ENCODE results near the gene MOB3B.

The MOB3B gene

GRCh38 chr9:27540502-27540901 lies 10.9 kb upstream of the MOB3B start:
- Histone ChIP-seq H3K27me3 (ENCODE audit: control insufficient read depth, insufficient read depth, low read length) (no peaks in the 10 kb centered on the region), H3K9me3 (ENCODE audit: control insufficient read depth, low read depth, low read length) (no peaks in the 10 kb centered on the region), H3K4me1 (ENCODE audit: control insufficient read depth, low read depth, low read length) (no peaks in the 10 kb centered on the region), H3K9ac (ENCODE audit: low read length) (no peak overlapping the region), H3K36me3 (ENCODE audit: control insufficient read depth, low read depth, low read length) (peaks cover 8% of the 10 kb centered on the region), H3K4me3 (ENCODE audit: low read length) (no peak overlapping the region), H3K27ac (ENCODE audit: low read length) (no peak overlapping the region)

GRCh38 chr9:27539479-27540441 lies 10.1 kb upstream of the MOB3B start:
- H3K9me3 ChIP-seq (ENCODE audit: control insufficient read depth, low read depth, low read length): no peaks in the 10 kb centered on the region
- no peak overlapping the region for H3K9ac ChIP-seq (ENCODE audit: low read length)
- no peaks in the 10 kb centered on the region for H3K4me1 ChIP-seq (ENCODE audit: control insufficient read depth, low read depth, low read length)
- peaks cover 3% of the 10 kb centered on the region for H3K36me3 ChIP-seq (ENCODE audit: control insufficient read depth, low read depth, low read length)
- no peak overlapping the region for H3K27ac ChIP-seq (ENCODE audit: low read length)
- H3K4me3 ChIP-seq (ENCODE audit: low read length): no peak overlapping the region
- H3K27me3 ChIP-seq (ENCODE audit: control insufficient read depth, insufficient read depth, low read length): no peaks in the 10 kb centered on the region

- H3K4me1 ChIP-seq (ENCODE audit: control insufficient read depth, low read depth, low read length): no peaks in the 10 kb centered on the region
- no peak overlapping the region for H3K27ac ChIP-seq (ENCODE audit: low read length)
- H3K9me3 ChIP-seq (ENCODE audit: control insufficient read depth, low read depth, low read length): no peaks in the 10 kb centered on the region
- H3K9ac ChIP-seq (ENCODE audit: low read length): no peak overlapping the region
- no peaks in the 10 kb centered on the region for H3K27me3 ChIP-seq (ENCODE audit: control insufficient read depth, insufficient read depth, low read length)
- no peak overlapping the region for H3K4me3 ChIP-seq (ENCODE audit: low read length)
- no peaks in the 10 kb centered on the region for H3K36me3 ChIP-seq (ENCODE audit: control insufficient read depth, low read depth, low read length)
Observed at GRCh38 chr9:27538647-27539046, 9.0 kb upstream of the MOB3B start.

GRCh38 chr9:27537756-27538155 lies 8.1 kb upstream of the MOB3B start:
- no peak overlapping the region for H3K27ac ChIP-seq (ENCODE audit: low read length)
- H3K4me3 ChIP-seq (ENCODE audit: low read length): no peak overlapping the region
- H3K9ac ChIP-seq (ENCODE audit: low read length): no peak overlapping the region
- H3K9me3 ChIP-seq (ENCODE audit: control insufficient read depth, low read depth, low read length): no peaks in the 10 kb centered on the region
- no peaks in the 10 kb centered on the region for H3K4me1 ChIP-seq (ENCODE audit: control insufficient read depth, low read depth, low read length)
- H3K36me3 ChIP-seq (ENCODE audit: control insufficient read depth, low read depth, low read length): no peaks in the 10 kb centered on the region
- no peaks in the 10 kb centered on the region for H3K27me3 ChIP-seq (ENCODE audit: control insufficient read depth, insufficient read depth, low read length)

GRCh38 chr9:27537027-27537435 lies 7.4 kb upstream of the MOB3B start:
- Histone ChIP-seq H3K27me3 (ENCODE audit: control insufficient read depth, insufficient read depth, low read length) (no peaks in the 10 kb centered on the region), H3K4me1 (ENCODE audit: control insufficient read depth, low read depth, low read length) (no peaks in the 10 kb centered on the region), H3K9ac (ENCODE audit: low read length) (no peak overlapping the region), H3K9me3 (ENCODE audit: control insufficient read depth, low read depth, low read length) (no peaks in the 10 kb centered on the region), H3K4me3 (ENCODE audit: low read length) (no peak overlapping the region), H3K36me3 (ENCODE audit: control insufficient read depth, low read depth, low read length) (no peaks in the 10 kb centered on the region), H3K27ac (ENCODE audit: low read length) (no peak overlapping the region)

GRCh38 chr9:27536168-27536567 lies 6.6 kb upstream of the MOB3B start:
- H3K36me3 ChIP-seq (ENCODE audit: control insufficient read depth, low read depth, low read length): no peaks in the 10 kb centered on the region
- no peak overlapping the region for H3K27ac ChIP-seq (ENCODE audit: low read length)
- H3K9me3 ChIP-seq (ENCODE audit: control insufficient read depth, low read depth, low read length): no peaks in the 10 kb centered on the region
- H3K27me3 ChIP-seq (ENCODE audit: control insufficient read depth, insufficient read depth, low read length): no peaks in the 10 kb centered on the region
- no peak overlapping the region for H3K9ac ChIP-seq (ENCODE audit: low read length)
- H3K4me1 ChIP-seq (ENCODE audit: control insufficient read depth, low read depth, low read length): no peaks in the 10 kb centered on the region
- H3K4me3 ChIP-seq (ENCODE audit: low read length): no peak overlapping the region

GRCh38 chr9:27535701-27536118 lies 6.1 kb upstream of the MOB3B start:
- H3K9me3 ChIP-seq (ENCODE audit: control insufficient read depth, low read depth, low read length): no peaks in the 10 kb centered on the region
- no peak overlapping the region for H3K27ac ChIP-seq (ENCODE audit: low read length)
- no peaks in the 10 kb centered on the region for H3K27me3 ChIP-seq (ENCODE audit: control insufficient read depth, insufficient read depth, low read length)
- no peaks in the 10 kb centered on the region for H3K36me3 ChIP-seq (ENCODE audit: control insufficient read depth, low read depth, low read length)
- no peak overlapping the region for H3K4me3 ChIP-seq (ENCODE audit: low read length)
- no peaks in the 10 kb centered on the region for H3K4me1 ChIP-seq (ENCODE audit: control insufficient read depth, low read depth, low read length)
- H3K9ac ChIP-seq (ENCODE audit: low read length): no peak overlapping the region

GRCh38 chr9:27534658-27535209 lies 5.1 kb upstream of the MOB3B start:
- no peak overlapping the region for H3K4me3 ChIP-seq (ENCODE audit: low read length)
- no peak overlapping the region for H3K9ac ChIP-seq (ENCODE audit: low read length)
- no peaks in the 10 kb centered on the region for H3K4me1 ChIP-seq (ENCODE audit: control insufficient read depth, low read depth, low read length)
- H3K27me3 ChIP-seq (ENCODE audit: control insufficient read depth, insufficient read depth, low read length): no peaks in the 10 kb centered on the region
- no peaks in the 10 kb centered on the region for H3K9me3 ChIP-seq (ENCODE audit: control insufficient read depth, low read depth, low read length)
- no peak overlapping the region for H3K27ac ChIP-seq (ENCODE audit: low read length)
- no peaks in the 10 kb centered on the region for H3K36me3 ChIP-seq (ENCODE audit: control insufficient read depth, low read depth, low read length)

- Histone ChIP-seq H3K9ac (ENCODE audit: low read length) (no peak overlapping the region), H3K9me3 (ENCODE audit: control insufficient read depth, low read depth, low read length) (no peaks in the 10 kb centered on the region), H3K36me3 (ENCODE audit: control insufficient read depth, low read depth, low read length) (no peaks in the 10 kb centered on the region), H3K4me1 (ENCODE audit: control insufficient read depth, low read depth, low read length) (no peaks in the 10 kb centered on the region), H3K27me3 (ENCODE audit: control insufficient read depth, insufficient read depth, low read length) (no peaks in the 10 kb centered on the region), H3K27ac (ENCODE audit: low read length) (no peak overlapping the region), H3K4me3 (ENCODE audit: low read length) (no peak overlapping the region)
Observed at GRCh38 chr9:27534131-27534530, 4.5 kb upstream of the MOB3B start.

GRCh38 chr9:27533311-27533710 lies 3.7 kb upstream of the MOB3B start:
- no peaks in the 10 kb centered on the region for H3K4me1 ChIP-seq (ENCODE audit: control insufficient read depth, low read depth, low read length)
- no peak overlapping the region for H3K27ac ChIP-seq (ENCODE audit: low read length)
- no peak overlapping the region for H3K9ac ChIP-seq (ENCODE audit: low read length)
- no peaks in the 10 kb centered on the region for H3K27me3 ChIP-seq (ENCODE audit: control insufficient read depth, insufficient read depth, low read length)
- no peak overlapping the region for H3K4me3 ChIP-seq (ENCODE audit: low read length)
- no peaks in the 10 kb centered on the region for H3K36me3 ChIP-seq (ENCODE audit: control insufficient read depth, low read depth, low read length)
- H3K9me3 ChIP-seq (ENCODE audit: control insufficient read depth, low read depth, low read length): no peaks in the 10 kb centered on the region

GRCh38 chr9:27532046-27532445 lies 2.4 kb upstream of the MOB3B start:
- H3K36me3 ChIP-seq (ENCODE audit: control insufficient read depth, low read depth, low read length): no peaks in the 10 kb centered on the region
- no peak overlapping the region for H3K27ac ChIP-seq (ENCODE audit: low read length)
- peaks cover 8% of the 10 kb centered on the region for H3K27me3 ChIP-seq (ENCODE audit: control insufficient read depth, insufficient read depth, low read length)
- H3K9ac ChIP-seq (ENCODE audit: low read length): no peak overlapping the region
- no peaks in the 10 kb centered on the region for H3K9me3 ChIP-seq (ENCODE audit: control insufficient read depth, low read depth, low read length)
- peaks cover 5% of the 10 kb centered on the region for H3K4me1 ChIP-seq (ENCODE audit: control insufficient read depth, low read depth, low read length)
- H3K4me3 ChIP-seq (ENCODE audit: low read length): no peak overlapping the region
